ENCODE measurements around the gene TRIM29. TPM values are rescaled to one million over a fixed set of nuclear protein-coding genes. Genes with fewer than 3 reads are reported as not detected.

TRIM29 gene
- total and polyA plus RNA-seq, 2 experiments from 2014 or later: 0.28 TPM; not detected in 1

DNA sequence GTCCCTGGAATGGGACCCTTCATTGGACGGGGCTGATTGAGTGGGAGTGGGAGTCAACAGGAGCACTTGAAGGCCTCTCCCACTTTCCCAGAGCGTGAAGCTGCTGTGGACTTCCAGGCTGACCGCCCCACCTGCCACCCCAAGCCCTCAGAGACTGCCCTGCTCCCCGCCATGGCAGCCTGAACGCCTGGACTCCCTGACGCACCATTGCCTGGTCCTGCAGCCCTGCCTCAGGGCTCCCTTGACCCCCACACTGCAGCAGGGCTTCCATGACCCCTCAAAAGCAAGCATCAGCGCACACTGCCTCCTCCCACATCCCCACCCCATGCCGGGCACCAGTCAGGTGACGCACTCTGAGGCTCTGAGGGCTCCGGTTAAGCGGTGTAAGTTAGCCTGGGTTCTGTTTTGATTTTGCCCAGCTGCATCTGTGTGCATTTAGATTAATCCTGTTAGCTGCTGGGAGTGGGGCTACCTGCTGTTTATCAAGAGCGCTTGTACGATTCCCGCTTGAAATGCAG lies 39.4 kb downstream of the TRIM29 start (continued):
- TF ChIP-seq, protein P1, sequence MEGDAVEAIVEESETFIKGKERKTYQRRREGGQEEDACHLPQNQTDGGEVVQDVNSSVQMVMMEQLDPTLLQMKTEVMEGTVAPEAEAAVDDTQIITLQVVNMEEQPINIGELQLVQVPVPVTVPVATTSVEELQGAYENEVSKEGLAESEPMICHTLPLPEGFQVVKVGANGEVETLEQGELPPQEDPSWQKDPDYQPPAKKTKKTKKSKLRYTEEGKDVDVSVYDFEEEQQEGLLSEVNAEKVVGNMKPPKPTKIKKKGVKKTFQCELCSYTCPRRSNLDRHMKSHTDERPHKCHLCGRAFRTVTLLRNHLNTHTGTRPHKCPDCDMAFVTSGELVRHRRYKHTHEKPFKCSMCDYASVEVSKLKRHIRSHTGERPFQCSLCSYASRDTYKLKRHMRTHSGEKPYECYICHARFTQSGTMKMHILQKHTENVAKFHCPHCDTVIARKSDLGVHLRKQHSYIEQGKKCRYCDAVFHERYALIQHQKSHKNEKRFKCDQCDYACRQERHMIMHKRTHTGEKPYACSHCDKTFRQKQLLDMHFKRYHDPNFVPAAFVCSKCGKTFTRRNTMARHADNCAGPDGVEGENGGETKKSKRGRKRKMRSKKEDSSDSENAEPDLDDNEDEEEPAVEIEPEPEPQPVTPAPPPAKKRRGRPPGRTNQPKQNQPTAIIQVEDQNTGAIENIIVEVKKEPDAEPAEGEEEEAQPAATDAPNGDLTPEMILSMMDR (conservative IDR thresholded peaks at IDR 0.05; ENCODE audit: low read depth in 2 of 2): no peak
- TF ChIP-seq, protein P2, sequence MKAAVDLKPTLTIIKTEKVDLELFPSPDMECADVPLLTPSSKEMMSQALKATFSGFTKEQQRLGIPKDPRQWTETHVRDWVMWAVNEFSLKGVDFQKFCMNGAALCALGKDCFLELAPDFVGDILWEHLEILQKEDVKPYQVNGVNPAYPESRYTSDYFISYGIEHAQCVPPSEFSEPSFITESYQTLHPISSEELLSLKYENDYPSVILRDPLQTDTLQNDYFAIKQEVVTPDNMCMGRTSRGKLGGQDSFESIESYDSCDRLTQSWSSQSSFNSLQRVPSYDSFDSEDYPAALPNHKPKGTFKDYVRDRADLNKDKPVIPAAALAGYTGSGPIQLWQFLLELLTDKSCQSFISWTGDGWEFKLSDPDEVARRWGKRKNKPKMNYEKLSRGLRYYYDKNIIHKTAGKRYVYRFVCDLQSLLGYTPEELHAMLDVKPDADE (IDR thresholded peaks at IDR 0.05): no peak
- no peak for TF ChIP-seq ZNF114 (CRISPR knock-in tag; IDR thresholded peaks at IDR 0.05)
- TF ChIP-seq NANOG (IDR thresholded peaks at IDR 0.05; ENCODE audit: borderline replicate concordance): no peak

DNA sequence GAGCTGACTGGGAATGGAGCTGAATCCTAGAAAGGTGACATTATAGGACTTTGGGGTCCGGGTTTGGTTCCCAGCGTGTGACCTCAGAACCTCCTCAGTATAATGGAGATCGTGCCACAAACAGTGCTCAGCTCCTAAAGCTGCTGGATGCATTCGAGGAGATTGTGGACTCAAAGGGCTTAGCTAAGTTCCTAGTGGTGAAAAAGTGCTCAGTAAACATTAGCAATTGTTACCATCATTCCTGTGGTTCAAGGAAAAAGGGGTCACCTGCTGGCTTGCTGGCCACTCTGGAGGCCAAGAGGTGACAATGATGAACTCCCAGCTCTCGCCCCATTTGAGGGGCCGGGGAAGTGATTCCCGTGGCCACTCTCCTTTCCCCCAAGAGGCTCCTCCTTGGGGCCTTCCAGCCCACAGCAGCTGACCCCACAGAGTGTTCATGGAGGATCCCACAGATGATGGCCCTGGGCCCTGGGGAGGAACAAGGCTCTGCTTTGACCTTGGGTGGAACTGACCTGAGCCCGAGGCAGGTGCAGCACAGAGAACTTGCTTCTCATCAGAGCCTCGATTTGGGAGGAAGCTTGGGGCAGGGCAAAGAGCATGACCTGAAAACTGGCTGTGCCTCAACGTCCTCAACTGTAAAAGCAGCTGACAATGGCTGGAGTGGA lies 40.1 kb downstream of the TRIM29 start:
- Mint-ChIP-seq H3K4me1 (peaks cover 21% of the 10 kb centered on the region), H3K27ac (no peak overlapping the region), H3K9me3 (no peaks in the 10 kb centered on the region), H3K36me3 (ENCODE audit: low read depth) (no peaks in the 10 kb centered on the region), H3K4me3 (no peak overlapping the region), H3K27me3 (ENCODE audit: insufficient read depth, low read depth, poor library complexity) (peaks cover 21% of the 10 kb centered on the region)
- Histone ChIP-seq H3K9me2 (ENCODE audit: insufficient read depth) (no peaks in the 10 kb centered on the region), H3K4me3 (no peak overlapping the region), H3K4me2 (peak overlapping the region; percentile 69; the same call in 1 of the 2 replicates), H3K27me3 (ENCODE audit: insufficient read depth) (no peaks in the 10 kb centered on the region), H3K4me1 (ENCODE audit: insufficient read depth) (peaks cover 16% of the 10 kb centered on the region; the same call in 1 of the 2 replicates), H4K20me1 (replicated peaks; ENCODE audit: insufficient read depth) (no peaks in the 10 kb centered on the region; the same call in 1 of the 2 replicates), H3F3A (replicated peaks; ENCODE audit: low read depth) (no peaks in the 10 kb centered on the region), H3K79me2 (replicated peaks; ENCODE audit: insufficient read depth) (no peaks in the 10 kb centered on the region), H3K36me3 (ENCODE audit: insufficient read depth) (no peaks in the 10 kb centered on the region; the same call in 1 of the 2 replicates), H3K27ac (ENCODE audit: low read depth) (no peak overlapping the region), H2AFZ (no peak overlapping the region; the same call in 1 of the 2 replicates)
- ATAC-seq: peak; percentile 49
- TF ChIP-seq STAT1 (IDR thresholded peaks at IDR 0.05; ENCODE audit: unreplicated experiment) (no peak), NANOG (IDR thresholded peaks at IDR 0.05; ENCODE audit: borderline replicate concordance) (no peak), ZNF331 (CRISPR knock-in tag; IDR thresholded peaks at IDR 0.05; ENCODE audit: low read depth) (no peak)
- TF ChIP-seq, protein P1 (conservative IDR thresholded peaks at IDR 0.05; ENCODE audit: low read depth in 2 of 2): no peak
- TF ChIP-seq, protein P3, sequence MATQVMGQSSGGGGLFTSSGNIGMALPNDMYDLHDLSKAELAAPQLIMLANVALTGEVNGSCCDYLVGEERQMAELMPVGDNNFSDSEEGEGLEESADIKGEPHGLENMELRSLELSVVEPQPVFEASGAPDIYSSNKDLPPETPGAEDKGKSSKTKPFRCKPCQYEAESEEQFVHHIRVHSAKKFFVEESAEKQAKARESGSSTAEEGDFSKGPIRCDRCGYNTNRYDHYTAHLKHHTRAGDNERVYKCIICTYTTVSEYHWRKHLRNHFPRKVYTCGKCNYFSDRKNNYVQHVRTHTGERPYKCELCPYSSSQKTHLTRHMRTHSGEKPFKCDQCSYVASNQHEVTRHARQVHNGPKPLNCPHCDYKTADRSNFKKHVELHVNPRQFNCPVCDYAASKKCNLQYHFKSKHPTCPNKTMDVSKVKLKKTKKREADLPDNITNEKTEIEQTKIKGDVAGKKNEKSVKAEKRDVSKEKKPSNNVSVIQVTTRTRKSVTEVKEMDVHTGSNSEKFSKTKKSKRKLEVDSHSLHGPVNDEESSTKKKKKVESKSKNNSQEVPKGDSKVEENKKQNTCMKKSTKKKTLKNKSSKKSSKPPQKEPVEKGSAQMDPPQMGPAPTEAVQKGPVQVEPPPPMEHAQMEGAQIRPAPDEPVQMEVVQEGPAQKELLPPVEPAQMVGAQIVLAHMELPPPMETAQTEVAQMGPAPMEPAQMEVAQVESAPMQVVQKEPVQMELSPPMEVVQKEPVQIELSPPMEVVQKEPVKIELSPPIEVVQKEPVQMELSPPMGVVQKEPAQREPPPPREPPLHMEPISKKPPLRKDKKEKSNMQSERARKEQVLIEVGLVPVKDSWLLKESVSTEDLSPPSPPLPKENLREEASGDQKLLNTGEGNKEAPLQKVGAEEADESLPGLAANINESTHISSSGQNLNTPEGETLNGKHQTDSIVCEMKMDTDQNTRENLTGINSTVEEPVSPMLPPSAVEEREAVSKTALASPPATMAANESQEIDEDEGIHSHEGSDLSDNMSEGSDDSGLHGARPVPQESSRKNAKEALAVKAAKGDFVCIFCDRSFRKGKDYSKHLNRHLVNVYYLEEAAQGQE (IDR thresholded peaks at IDR 0.05; ENCODE audit: unreplicated experiment): no peak
- DNase-seq (ENCODE audit: low spot score): no peak
